NCI-H69 (cell line): Measurements from ENCODE around the gene LGALS8.

Source experiments
- DNase-seq: peaks from one replicate; lab custom pipeline; 2025; lab: John Stamatoyannopoulos, UW

Gene LGALS8

GRCh38 chr1:236590553-236591150 lies 66.9 kb downstream of the LGALS8 start:
- DNase-seq, result no peak

- DNase-seq, result no peak
These were observed 78.4 kb downstream of the LGALS8 start for GRCh38 chr1:236602171-236602570.
